Embryonic facial prominence (tissue), 1 donor: ENCODE data around the gene GEN1.

ENCODE experiments used
- DNase-seq: peaks from one replicate; pipeline ENCODE4 v3.0.0-alpha.2; 2016; ENCODE audit errors: extremely low spot score

The GEN1 gene, protein sequence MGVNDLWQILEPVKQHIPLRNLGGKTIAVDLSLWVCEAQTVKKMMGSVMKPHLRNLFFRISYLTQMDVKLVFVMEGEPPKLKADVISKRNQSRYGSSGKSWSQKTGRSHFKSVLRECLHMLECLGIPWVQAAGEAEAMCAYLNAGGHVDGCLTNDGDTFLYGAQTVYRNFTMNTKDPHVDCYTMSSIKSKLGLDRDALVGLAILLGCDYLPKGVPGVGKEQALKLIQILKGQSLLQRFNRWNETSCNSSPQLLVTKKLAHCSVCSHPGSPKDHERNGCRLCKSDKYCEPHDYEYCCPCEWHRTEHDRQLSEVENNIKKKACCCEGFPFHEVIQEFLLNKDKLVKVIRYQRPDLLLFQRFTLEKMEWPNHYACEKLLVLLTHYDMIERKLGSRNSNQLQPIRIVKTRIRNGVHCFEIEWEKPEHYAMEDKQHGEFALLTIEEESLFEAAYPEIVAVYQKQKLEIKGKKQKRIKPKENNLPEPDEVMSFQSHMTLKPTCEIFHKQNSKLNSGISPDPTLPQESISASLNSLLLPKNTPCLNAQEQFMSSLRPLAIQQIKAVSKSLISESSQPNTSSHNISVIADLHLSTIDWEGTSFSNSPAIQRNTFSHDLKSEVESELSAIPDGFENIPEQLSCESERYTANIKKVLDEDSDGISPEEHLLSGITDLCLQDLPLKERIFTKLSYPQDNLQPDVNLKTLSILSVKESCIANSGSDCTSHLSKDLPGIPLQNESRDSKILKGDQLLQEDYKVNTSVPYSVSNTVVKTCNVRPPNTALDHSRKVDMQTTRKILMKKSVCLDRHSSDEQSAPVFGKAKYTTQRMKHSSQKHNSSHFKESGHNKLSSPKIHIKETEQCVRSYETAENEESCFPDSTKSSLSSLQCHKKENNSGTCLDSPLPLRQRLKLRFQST

GRCh38 chr2:17753803-17754663 lies at the start of gene GEN1, which contains the start of gene SMC6:
Gene GEN1, plus strand, starts transcription at chr2:17754138. Its CDS starts 5,806 bp downstream, at chr2:17759944.
Gene SMC6, minus strand, starts transcription at chr2:17753810. Its CDS starts 7,864 bp downstream, at chr2:17745946.
- DNase-seq: peak; percentile 74

DNA sequence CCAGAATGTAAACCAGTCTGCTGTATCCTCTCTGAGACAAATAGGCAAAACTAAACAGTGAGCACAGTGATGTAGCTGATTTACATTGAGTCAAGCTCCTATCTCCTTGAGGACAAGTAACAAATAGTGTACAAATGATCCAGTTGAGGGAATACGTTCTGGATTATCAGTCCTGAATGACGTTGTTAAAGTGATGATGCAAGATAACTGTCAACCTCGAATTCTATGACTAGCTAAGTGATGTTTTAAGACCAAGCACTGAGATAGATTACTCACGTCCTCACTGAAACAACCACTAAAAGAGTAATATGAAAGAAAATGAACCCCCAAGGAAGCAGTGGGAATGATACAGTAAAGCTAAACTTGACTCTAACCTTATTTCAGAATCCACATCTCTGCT lies 47.1 kb upstream of the GEN1 start:
- DNase-seq: no peak

DNA sequence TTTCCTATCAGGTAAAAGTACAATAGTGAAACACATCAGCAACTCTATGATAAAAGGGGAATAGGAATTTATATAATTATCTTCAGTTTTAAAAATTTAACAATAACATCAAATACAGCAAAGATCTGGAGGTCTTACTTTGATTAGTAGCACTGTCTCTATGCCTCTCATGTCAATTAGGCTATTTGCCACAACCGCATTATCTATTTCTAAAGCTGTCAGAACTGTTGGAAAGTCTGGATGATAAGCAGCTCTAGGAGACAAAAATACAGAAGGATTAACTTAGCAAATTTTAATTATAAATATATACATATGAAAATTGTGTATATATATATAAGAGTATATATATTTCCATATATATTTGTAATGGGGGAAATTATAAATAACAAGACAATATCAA lies 45.4 kb upstream of the GEN1 start:
- DNase-seq: no peak

DNA sequence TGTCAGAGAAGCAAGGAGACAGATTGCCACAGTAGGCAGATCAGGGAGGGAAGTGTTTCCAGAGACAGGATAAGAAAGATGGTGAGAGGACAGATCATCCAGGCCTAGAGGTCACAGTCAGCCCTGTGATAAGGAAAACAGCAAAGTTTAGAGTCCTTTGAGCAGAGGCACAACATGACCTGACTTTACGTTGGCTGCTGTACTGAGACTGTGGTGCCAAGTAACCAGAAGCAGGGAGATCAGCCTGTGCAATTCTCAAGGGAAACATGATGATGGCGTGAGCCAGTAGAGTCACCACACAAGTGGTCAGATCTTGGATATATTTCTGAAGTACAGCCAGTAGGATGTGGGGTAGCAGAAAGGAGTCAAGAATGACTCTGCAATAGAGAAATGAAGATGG lies 44.0 kb upstream of the GEN1 start:
- no peak for DNase-seq

- no peak for DNase-seq
Observed at GRCh38 chr2:17710547-17711248, 43.2 kb upstream of the GEN1 start.

DNA sequence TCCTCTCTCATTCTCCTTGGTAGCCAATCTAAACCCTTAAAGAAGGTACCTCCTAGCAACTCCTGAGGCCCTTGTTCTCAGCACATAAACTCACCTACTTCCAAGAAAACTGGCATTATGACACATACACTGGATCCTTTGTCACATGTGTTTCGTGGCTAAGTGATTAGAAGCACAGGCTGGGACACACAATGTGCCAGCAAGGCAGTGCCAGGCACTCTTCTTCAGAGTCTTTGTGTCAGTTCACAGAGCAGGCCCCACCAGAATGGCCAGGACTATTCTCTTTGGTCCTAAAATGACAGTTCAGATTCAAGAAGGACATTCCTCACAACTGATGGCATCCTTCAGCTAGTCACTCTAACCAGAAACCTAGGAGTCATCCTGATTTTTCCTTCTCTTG lies 40.6 kb upstream of the GEN1 start:
- no peak for DNase-seq

DNA sequence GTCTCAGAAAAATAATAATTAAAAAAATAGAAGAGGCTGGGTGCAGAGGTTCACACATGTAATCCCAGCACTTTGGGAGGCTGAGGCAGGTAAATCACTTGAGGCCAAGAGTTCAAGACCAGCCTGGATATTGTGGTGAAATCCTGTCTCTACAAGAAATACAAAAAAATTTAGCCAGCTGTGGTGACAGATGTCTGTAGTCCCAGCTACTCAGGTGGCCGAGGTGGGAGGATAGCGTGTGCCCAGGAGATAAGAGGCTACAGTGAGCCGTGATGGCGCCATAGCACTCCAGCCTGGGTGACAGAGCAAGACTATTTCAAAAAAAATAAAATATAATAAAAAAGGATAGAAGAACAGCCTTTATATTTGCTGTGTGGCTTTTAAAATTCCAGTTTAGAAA lies 36.3 kb upstream of the GEN1 start:
- DNase-seq: no peak

DNA sequence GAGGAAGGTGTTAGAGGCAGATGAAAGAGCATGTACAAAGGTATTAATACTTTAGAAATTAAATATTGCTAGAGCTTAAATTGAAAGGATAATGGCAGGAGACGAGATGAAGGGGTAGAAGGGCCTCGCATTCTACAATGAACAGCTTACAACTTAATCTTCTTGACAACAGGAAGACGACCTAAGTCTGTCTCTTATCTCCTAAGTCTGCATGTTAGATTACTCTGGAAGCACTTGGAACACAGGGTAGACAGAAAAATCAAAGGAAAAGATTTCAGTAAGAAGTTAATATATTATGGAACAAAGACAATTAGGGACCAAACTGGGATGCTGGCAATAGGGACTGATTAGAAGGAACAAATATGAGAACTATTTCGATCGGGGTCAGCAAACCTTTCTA lies 35.2 kb upstream of the GEN1 start:
- DNase-seq: no peak

- no peak for DNase-seq
Observed at GRCh38 chr2:17719562-17720371, 34.2 kb upstream of the GEN1 start.

- no peak for DNase-seq
Observed at GRCh38 chr2:17728210-17728609, 25.7 kb upstream of the GEN1 start.

DNA sequence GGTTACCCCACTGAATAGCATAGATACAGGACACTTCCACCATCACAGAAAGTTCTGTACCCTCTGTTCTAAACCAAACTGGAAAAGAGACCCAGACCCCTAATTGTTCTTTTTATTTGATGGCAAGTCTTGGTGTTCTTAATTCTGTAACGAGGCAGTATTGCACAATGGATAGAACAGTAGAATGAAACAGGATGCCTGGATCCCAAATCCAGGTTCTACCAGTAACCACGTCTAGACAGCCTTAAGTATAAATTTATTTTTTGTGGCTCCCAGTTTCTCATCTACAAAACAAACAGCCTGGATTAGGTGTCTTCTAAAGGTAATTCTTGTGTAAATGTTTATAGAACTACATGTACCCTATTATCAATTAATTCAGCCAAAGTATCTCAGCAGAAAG lies 24.1 kb upstream of the GEN1 start:
- no peak for DNase-seq

DNA sequence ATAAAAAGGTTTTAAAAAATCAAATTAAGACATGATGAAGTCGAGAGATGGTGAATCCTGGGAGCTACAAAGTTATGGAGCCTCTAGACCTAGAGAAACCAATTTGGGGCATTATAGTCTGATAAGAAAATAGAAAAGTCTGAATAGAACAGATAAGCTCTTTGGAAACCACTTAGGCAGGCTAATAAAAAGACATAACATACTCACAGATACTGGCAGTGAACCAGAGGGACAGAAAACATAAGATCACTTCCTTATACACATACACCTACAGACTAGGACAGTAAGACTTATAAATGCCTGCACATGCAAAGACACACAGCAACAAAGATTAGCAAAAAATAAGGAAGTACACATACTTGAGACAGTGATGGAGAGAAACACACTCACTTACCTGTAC lies 20.3 kb upstream of the GEN1 start:
- DNase-seq: no peak

GRCh38 chr2:17735864-17736263 lies 18.1 kb upstream of the GEN1 start:
- DNase-seq: no peak

DNA sequence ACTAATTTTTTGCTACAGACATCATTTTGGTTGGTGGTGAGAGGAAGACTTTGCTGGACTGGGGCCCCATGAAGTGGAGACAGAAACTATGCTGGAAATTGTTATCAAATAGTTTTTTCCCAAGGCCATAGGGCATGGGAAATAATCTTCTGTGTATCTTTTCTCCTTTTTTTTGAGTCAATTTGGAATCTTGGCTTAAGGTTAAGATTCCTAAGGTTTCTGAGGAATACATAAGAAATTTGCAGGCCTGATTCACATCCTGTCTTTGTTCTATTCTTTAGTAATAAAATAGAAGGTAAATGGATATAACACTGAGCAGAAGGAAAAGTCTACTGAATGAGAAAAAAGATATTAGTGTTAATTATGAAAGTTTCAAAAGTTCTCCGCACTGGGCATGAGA lies 16.9 kb upstream of the GEN1 start:
- DNase-seq: no peak

DNA sequence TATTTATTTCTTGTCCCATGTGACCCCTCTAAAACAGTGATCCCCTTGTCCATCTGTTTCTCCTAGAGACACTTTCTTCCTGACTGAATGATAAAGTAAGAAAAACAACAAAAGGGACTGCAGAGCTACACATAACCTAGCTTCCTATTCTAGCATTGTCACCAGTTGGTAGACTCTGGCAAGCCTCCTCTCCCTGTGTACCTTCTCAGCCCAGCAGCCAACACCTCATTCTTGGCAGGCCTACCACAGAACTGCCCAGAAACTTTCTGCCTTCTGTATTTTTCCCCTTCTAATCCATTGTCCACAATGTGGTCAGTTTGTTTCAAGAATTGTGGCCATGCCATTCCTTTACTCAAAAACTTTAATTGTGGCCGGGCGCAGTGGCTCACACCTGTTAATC lies 13.7 kb upstream of the GEN1 start:
- DNase-seq: no peak

GRCh38 chr2:17747684-17748452 lies 6.1 kb upstream of the GEN1 start:
- no peak for DNase-seq

- no peak for DNase-seq
Observed at GRCh38 chr2:17748745-17749144, 5.2 kb upstream of the GEN1 start.

- no peak for DNase-seq
Observed at GRCh38 chr2:17749753-17750438, 4.0 kb upstream of the GEN1 start.

- no peak for DNase-seq
Observed at GRCh38 chr2:17752246-17752645, 1.7 kb upstream of the GEN1 start.
